Measurements from ENCODE around the gene CALHM2. TPM values are rescaled to one million over a fixed set of nuclear protein-coding genes. Genes with fewer than 3 reads are reported as not detected.

CALHM2 gene
- total RNA-seq, 1 donor from 2014 or later = 0.25 TPM

DNA sequence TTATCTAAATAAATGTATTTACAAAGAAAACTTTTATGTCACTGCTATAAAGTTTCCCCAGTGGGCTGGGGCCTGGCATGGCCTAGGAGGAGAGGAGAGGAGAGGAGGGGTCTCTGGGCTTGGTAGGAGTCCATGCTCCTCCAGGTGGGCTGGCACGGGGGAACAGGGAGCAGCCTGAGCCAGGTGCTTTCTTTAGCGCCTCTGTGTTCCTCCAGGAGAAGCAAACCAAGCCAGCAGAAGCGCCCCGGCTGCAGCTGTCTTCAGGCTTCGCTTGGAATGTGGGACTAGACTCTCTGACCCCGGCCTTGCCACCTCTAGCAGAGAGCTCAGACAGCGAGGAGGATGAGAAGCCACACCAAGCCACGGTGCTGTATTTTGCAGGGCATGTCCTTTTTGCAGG lies 10.6 kb downstream of the CALHM2 start:
- no peak for DNase-seq (ENCODE audit: low read depth)
- peaks cover 2% of the 10 kb centered on the region for H3K36me3 ChIP-seq (ENCODE audit: control insufficient read depth, insufficient read depth, low read length)

DNA sequence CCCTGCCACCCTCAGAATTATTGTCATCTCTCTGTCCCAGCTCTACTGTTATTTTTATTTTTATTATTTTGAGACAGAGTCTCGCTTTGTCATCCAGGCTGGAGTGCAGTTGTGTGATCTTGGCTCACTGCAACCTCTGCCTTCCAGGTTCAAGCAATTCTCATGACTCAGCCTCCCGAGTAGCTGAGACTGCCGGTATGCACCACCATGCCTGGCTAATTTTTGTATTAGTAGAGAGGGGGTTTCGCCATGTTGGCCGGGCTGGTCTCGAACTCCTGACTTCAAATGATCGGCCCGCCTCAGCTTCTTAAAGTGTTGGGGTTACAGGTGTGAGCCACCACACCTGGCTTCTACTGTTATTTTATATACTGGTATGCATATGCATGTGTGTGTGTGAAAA lies 11.0 kb downstream of the CALHM2 start:
- TF ChIP-seq, protein P1, sequence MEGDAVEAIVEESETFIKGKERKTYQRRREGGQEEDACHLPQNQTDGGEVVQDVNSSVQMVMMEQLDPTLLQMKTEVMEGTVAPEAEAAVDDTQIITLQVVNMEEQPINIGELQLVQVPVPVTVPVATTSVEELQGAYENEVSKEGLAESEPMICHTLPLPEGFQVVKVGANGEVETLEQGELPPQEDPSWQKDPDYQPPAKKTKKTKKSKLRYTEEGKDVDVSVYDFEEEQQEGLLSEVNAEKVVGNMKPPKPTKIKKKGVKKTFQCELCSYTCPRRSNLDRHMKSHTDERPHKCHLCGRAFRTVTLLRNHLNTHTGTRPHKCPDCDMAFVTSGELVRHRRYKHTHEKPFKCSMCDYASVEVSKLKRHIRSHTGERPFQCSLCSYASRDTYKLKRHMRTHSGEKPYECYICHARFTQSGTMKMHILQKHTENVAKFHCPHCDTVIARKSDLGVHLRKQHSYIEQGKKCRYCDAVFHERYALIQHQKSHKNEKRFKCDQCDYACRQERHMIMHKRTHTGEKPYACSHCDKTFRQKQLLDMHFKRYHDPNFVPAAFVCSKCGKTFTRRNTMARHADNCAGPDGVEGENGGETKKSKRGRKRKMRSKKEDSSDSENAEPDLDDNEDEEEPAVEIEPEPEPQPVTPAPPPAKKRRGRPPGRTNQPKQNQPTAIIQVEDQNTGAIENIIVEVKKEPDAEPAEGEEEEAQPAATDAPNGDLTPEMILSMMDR (IDR thresholded peaks at IDR 0.05; ENCODE audit: insufficient read depth, low read length, poor library complexity, severe bottlenecking) = no peak
- no peak for DNase-seq (ENCODE audit: low read depth)
- H3K36me3 ChIP-seq (ENCODE audit: control insufficient read depth, insufficient read depth, low read length) = peaks cover 2% of the 10 kb centered on the region

More for the DNA sequence above, 10.6 kb downstream of the CALHM2 start:
- H3K27me3 ChIP-seq (ENCODE audit: control insufficient read depth, insufficient read depth, low read length) = no peaks in the 10 kb centered on the region
- H3K4me3 ChIP-seq (ENCODE audit: low read depth, low read length) = no peak overlapping the region
- TF ChIP-seq, protein P1 (IDR thresholded peaks at IDR 0.05; ENCODE audit: insufficient read depth, low read length, poor library complexity, severe bottlenecking) = no peak

DNA sequence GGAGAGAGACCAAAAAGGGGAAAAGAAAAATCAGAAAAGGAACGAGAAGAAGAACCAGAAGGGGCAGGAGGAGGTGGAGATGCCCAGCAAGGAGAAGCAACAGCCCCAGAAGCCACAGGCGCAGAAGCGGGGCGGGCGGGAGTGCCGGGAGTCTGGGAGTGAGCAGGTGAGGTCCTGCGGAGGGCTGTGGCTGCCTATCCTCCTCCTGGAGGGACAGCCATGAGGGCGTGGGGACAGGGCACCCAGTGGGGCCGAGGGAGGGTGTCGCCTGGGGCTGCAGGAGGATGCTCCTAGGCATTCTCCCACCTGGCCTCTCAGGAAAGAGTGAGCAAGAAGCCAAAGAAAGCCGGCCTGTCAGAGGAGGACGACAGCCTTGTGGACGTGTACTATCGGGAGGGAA lies 11.8 kb downstream of the CALHM2 start:
- no peaks in the 10 kb centered on the region for H3K27me3 ChIP-seq (ENCODE audit: control insufficient read depth, insufficient read depth, low read length)
- no peak for DNase-seq (ENCODE audit: low read depth)
- H3K4me3 ChIP-seq (ENCODE audit: low read depth, low read length) = no peak overlapping the region
- H3K36me3 ChIP-seq (ENCODE audit: control insufficient read depth, insufficient read depth, low read length) = peaks cover 2% of the 10 kb centered on the region
- TF ChIP-seq, protein P1 (IDR thresholded peaks at IDR 0.05; ENCODE audit: insufficient read depth, low read length, poor library complexity, severe bottlenecking) = no peak

More for the DNA sequence above, 11.0 kb downstream of the CALHM2 start:
- Histone ChIP-seq H3K4me3 (ENCODE audit: low read depth, low read length) (no peak overlapping the region), H3K27me3 (ENCODE audit: control insufficient read depth, insufficient read depth, low read length) (no peaks in the 10 kb centered on the region)

DNA sequence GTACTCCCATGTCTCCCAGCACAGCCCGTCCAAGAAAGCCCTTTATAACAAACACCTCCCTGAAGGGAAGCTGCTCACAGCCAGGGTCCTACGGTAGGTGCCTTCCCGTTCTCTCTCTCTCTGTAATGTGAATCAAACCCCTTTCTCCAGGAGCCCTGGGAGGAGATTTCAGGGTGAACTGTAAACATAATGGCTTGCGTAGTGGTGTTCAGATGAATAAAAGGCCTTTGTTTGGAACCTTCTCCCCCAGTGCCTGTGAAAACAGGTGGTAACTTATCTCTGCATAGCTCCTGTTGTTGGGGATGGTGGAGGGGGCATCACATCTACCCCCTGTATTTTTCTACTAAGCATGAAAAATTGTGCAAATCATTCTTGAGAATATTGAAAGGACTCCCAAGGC lies 12.4 kb downstream of the CALHM2 start:
- TF ChIP-seq, protein P1 (IDR thresholded peaks at IDR 0.05; ENCODE audit: insufficient read depth, low read length, poor library complexity, severe bottlenecking) = no peak
- Histone ChIP-seq H3K4me3 (ENCODE audit: low read depth, low read length) (no peak overlapping the region), H3K36me3 (ENCODE audit: control insufficient read depth, insufficient read depth, low read length) (peaks cover 1% of the 10 kb centered on the region), H3K27me3 (ENCODE audit: control insufficient read depth, insufficient read depth, low read length) (no peaks in the 10 kb centered on the region)
- DNase-seq (ENCODE audit: low read depth) = no peak

DNA sequence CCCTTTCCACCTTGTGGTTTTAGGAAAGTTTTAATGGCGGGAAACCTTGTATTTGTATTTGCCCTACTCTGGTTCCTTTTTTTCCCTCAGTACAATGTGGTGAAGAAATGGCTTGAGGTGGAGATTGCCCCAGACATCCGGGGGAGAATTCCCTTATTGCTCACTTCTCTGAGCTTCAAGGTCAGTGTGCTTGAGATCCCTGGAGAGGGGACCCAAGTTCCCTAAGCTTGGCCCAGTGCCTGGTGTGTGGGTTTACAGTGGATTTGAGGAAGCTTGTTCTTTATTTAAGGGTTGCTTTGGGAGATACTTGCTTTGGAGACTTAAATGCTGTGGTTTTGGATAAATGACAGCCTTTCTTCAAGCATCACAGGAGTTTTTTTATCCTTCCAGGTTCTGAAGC lies 18.3 kb downstream of the CALHM2 start:
- Histone ChIP-seq H3K27me3 (ENCODE audit: control insufficient read depth, insufficient read depth, low read length) (no peaks in the 10 kb centered on the region), H3K36me3 (ENCODE audit: control insufficient read depth, insufficient read depth, low read length) (peaks cover 3% of the 10 kb centered on the region), H3K4me3 (ENCODE audit: low read depth, low read length) (no peak overlapping the region)
- TF ChIP-seq, protein P1 (IDR thresholded peaks at IDR 0.05; ENCODE audit: insufficient read depth, low read length, poor library complexity, severe bottlenecking) = no peak
- DNase-seq (ENCODE audit: low read depth) = no peak

DNA sequence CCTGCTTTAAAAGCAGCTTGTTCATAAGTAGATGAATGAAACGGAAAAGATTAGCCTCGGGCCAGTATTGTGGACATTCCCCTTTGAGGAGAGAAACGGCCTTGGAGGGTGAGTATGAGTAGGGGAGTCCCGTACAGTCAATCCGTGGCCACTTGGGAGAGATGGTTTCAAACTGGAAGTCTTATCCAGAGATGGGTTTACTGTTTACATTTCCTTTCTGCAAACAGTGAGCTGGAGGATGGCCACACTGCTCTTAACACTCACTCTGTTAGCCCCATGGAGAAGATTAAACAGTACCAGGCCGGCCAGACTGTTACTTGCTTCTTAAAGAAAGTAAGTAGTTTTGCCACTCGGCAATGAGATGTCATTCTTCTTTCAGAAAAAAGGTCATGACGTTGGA lies 20.3 kb downstream of the CALHM2 start:
- Histone ChIP-seq H3K27me3 (ENCODE audit: control insufficient read depth, insufficient read depth, low read length) (no peaks in the 10 kb centered on the region), H3K4me3 (ENCODE audit: low read depth, low read length) (no peak overlapping the region), H3K36me3 (ENCODE audit: control insufficient read depth, insufficient read depth, low read length) (peaks cover 3% of the 10 kb centered on the region)
- DNase-seq (ENCODE audit: low read depth) = no peak
- TF ChIP-seq, protein P1 (IDR thresholded peaks at IDR 0.05; ENCODE audit: insufficient read depth, low read length, poor library complexity, severe bottlenecking) = no peak
